Mesodermal cell (in vitro differentiated cells): ENCODE measurements around the gene HPCAL4.

Experiments used
- H3K27ac ChIP-seq: 2 replicates; pipeline ENCODE4 v1.7.0; 2013; ENCODE audit warnings: mild to moderate bottlenecking, low read depth, low read length, moderate library complexity; ENCODE audit not compliant: severe bottlenecking
- H3K36me3 ChIP-seq: 2 replicates; pipeline ENCODE4 v1.7.1; 2013; ENCODE audit warnings: mild to moderate bottlenecking, low read length, moderate library complexity; ENCODE audit not compliant: control insufficient read depth, insufficient read depth
- H3K4me1 ChIP-seq: one replicate; pipeline ENCODE4 v1.7.1; 2013; ENCODE audit warnings: mild to moderate bottlenecking, low read length; ENCODE audit not compliant: insufficient read depth, control insufficient read depth, poor library complexity, severe bottlenecking
- H3K4me3 ChIP-seq: 2 replicates; pipeline ENCODE4 v1.7.0; 2013; ENCODE audit warnings: low read length, control low read depth, mild to moderate bottlenecking; ENCODE audit not compliant: insufficient read depth, poor library complexity, severe bottlenecking; ENCODE audit errors: extremely low read depth
- H3K9me3 ChIP-seq: 2 replicates; pipeline ENCODE4 v1.7.1; 2013; ENCODE audit warnings: mild to moderate bottlenecking, low read length, moderate library complexity; ENCODE audit not compliant: control insufficient read depth
- WGBS, 2 experiments: methylation state at CpG; one replicate each; pipeline ENCODE4 v1.1.5; 2013; ENCODE audit warnings: missing lambda C conversion rate in 2 of 2; ENCODE audit not compliant: insufficient coverage in 2 of 2; 5-methylcytosine and 5-hydroxymethylcytosine counted together

The HPCAL4 gene

DNA sequence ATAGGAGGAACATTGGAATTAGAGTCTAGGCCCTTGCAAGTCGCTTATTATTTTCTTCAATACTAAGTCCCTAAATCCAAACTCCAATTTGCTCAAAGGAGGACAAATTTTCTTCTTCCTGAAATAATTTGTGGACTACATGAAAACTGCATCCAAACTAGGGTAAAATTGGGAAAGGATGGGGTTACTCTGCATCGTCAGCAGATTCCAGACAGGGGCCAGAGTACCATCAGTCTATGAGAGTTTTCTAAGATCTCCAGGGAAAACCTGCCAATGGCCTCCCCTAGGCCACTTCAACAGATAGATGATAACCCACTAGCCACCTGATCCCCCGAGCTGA, 52.3 kb downstream of the HPCAL4 start:
- 43 to 83% methylated on average over 1 to 2 of the region's 3 CpGs for WGBS, 2 experiments
- Histone ChIP-seq H3K4me3 (peak overlapping the region; percentile 31), H3K4me1 (peaks cover 6% of the 10 kb centered on the region), H3K27ac (no peak overlapping the region), H3K9me3 (no peaks in the 10 kb centered on the region), H3K36me3 (no peaks in the 10 kb centered on the region)

DNA sequence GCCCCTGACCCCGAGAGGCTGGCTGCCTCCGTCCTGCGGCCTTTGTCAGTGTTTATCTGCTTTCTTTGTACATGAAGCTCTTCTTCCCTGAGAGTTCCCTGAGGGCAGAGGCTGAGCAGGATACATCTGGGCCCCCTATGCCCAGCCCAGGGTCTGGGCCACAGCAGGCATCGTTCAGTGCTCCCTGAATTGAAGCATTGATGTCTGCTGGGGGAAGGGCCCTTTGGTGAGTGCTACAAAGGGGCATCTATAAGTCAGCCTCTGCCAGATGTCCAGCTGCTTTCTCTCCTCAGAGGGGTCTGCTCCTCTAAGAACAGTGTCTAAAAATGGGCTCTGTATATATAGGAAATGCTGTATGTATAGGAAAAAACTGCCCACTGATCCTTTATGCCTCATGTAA, 53.9 kb downstream of the HPCAL4 start:
- H3K4me3 ChIP-seq = no peak overlapping the region
- H3K36me3 ChIP-seq = no peaks in the 10 kb centered on the region
- H3K9me3 ChIP-seq = no peaks in the 10 kb centered on the region
- H3K4me1 ChIP-seq = no peaks in the 10 kb centered on the region
- peak overlapping the region; percentile 0 for H3K27ac ChIP-seq
- 64 to 69% methylated on average over 4 of the region's 4 CpGs for WGBS, 2 experiments

DNA sequence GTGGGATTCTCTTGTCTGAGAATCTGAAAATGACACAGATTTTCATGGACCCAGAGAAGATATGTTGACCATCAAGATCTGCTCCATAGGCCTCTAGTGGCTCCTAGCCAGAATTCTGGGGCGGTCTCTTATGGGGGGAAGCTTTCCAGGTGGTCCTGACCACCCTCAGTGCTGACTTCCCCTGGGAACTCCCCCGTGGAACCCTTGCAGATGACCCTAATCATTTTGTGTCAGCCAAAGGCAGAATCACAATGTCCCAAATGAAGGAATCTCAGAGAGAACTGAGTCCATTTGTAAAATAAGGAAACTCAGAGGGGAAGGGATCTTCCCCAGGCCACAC, 55.4 kb downstream of the HPCAL4 start:
- no peaks in the 10 kb centered on the region for H3K36me3 ChIP-seq
- H3K9me3 ChIP-seq = no peaks in the 10 kb centered on the region
- no peak overlapping the region for H3K4me3 ChIP-seq
- no peak overlapping the region for H3K27ac ChIP-seq
- H3K4me1 ChIP-seq = no peaks in the 10 kb centered on the region
- WGBS, 2 experiments = 40 to 75% methylated on average over 1 to 2 of the region's 2 CpGs

DNA sequence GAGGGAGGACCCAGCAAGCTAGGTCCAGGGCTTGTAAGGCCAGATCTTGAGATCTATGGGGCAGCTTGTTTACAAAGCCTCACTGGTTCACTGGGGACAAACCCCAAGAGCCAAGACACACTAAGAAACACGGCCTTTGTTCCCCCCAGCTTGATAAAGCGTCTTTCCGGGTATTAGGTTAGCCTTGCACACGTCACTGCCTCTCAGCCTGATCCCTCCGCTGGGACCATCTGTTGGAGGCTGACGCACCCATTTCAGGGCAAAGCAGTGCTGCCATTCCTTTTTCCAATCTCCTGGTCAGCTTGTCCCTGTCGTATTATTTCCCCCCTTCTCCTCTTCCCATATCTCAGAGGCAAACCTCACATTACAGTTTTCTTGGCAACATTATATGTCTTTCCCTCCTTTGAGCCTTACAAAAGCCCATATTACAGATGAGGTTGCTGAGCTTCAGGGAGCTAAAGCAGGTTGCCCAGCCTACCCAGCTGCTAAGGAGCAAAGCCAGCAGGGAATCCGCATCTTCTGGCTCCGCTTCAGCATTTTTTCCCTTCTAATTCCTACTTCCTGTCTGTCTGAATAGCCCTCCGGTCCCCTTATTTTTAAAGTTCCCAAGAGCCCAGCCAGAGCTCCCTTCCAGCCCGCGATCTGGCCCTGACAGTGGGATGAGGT, 55.9 kb downstream of the HPCAL4 start:
- Histone ChIP-seq H3K9me3 (no peaks in the 10 kb centered on the region), H3K4me1 (no peaks in the 10 kb centered on the region), H3K4me3 (no peak overlapping the region), H3K36me3 (no peaks in the 10 kb centered on the region), H3K27ac (no peak overlapping the region)
- WGBS, 2 experiments = 84 to 90% methylated on average over 9 to 12 of the region's 12 CpGs

DNA sequence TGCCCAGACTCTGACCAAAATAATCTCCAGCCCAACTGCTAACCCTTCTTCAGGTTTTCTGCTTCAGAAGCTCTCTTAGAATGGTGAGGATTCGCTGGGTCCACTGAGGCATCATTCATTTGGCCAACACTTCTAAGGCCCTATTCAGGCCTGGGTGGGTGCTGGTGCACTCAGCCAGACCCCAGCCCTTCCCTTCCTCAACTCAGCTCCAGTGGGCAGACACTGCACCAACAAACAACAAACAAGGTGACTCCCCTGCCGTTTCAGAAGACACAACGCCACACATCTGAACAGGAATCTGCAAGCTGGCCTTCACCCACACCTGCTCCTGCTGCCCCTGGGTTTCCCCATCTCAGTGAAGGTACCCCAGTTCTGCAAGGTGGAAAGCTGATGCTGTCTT, 57.8 kb downstream of the HPCAL4 start:
- H3K27ac ChIP-seq = peak overlapping the region; percentile 23
- H3K9me3 ChIP-seq = no peaks in the 10 kb centered on the region
- H3K36me3 ChIP-seq = no peaks in the 10 kb centered on the region
- 83 to 90% methylated on average over 2 to 3 of the region's 3 CpGs for WGBS, 2 experiments
- no peak overlapping the region for H3K4me3 ChIP-seq
- no peaks in the 10 kb centered on the region for H3K4me1 ChIP-seq

DNA sequence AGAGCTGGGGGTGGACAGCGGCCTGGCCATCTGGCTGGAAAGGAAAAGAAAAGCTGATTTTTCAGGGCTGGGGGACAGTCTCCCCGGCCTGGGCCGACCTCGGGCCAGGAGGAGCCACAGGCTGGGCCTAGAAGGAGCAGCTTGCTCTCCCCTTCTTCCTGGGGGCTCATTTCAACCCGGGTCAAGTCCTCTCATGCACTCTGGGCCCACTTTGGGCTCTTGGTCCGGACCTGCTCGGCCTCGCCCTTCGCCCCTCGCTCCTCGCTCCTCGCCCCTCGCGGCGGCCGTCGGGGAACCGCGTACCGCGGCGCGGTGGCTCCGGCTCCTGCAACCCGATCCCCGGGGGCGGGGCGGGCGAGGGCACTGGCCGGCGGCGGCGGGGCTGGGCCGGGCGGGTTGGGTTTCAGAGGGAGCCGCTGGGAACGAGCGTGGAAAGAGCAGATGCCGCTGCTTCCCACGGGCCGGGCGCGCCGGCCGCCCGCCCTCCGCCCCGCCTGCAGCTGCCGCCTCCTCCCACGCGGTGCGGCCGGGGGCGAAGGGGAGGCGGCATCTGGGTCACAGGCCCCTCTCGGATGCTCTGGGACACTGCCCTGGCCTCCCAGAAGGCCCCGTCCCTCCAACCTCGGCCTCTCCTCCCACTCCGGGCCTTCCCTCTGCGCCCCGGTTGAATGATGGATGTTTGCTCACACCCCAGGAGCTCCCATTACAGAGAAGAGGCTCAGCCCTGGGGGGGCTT, 58.4 kb downstream of the HPCAL4 start:
- 10 to 11% methylated on average over 42 to 46 of the region's 61 CpGs for WGBS, 2 experiments
- no peaks in the 10 kb centered on the region for H3K9me3 ChIP-seq
- H3K36me3 ChIP-seq = no peaks in the 10 kb centered on the region
- H3K4me1 ChIP-seq = no peaks in the 10 kb centered on the region
- H3K27ac ChIP-seq = peak overlapping the region; percentile 23
- peak overlapping the region; percentile 5 for H3K4me3 ChIP-seq

DNA sequence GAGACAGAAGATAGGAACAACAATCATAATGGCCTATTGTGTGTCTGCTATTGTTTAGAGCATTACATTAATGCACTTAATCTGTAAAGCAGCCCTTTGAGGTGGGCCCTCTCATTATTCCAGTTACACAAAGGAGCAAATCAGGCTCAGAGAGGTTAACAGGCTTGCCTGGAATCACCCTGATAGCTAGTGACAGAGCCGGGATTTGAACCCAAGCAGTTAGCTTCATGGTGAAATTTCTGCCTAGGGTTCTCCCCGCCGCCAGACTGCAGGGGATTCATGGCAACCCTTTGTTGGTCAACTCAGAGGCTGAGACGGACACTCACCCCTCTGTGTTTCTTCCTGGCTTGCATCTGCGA, 58.9 kb downstream of the HPCAL4 start:
- H3K27ac ChIP-seq = no peak overlapping the region
- no peak overlapping the region for H3K4me3 ChIP-seq
- H3K36me3 ChIP-seq = no peaks in the 10 kb centered on the region
- 86 to 91% methylated on average over 5 of the region's 5 CpGs for WGBS, 2 experiments
- H3K9me3 ChIP-seq = no peaks in the 10 kb centered on the region
- H3K4me1 ChIP-seq = no peaks in the 10 kb centered on the region

DNA sequence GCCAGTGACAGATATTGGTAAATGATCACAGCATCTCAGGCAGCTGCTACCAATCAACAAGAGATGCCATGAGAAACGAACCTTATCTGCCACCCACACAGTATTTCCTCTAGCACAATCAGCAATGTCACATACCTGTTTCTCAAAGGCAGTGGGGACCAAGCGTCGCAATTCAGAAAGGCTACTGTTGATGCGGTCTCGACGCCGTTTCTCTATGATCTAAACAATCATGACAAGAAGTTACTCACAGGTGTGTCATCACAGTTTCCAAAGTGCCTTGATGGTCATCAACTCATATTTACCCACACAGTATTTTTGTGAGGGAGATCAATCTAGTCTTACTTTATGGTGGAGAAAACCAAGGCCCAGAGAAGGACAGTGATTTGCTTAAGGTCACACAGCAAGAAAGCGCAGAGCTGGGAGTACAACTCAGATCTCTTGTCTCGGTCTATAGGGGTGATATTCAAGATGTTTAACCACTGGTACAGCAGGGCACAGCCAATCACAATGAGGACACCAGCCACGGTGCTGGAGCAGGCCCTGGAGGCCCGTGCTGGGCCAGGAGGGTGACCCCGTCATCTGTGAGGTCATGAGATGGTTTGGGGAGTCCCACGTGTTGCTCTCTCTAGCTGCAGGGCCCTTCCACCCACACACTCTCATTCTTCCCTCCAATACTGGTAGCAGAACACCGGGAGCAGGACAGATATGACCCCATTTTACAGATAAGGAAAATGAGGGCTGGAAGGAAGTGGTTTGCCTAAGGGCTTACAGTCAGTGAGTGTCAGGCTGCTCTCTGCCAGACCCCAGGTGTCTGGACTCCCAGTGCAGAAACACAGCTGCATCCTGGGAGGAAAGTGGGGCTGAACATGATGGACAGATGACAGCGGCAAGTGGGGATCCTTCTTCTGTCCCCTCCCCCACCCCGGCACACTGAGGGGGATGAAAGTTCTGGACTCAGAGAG, 59.6 kb downstream of the HPCAL4 start:
- Histone ChIP-seq H3K9me3 (no peaks in the 10 kb centered on the region), H3K27ac (no peak overlapping the region)

DNA sequence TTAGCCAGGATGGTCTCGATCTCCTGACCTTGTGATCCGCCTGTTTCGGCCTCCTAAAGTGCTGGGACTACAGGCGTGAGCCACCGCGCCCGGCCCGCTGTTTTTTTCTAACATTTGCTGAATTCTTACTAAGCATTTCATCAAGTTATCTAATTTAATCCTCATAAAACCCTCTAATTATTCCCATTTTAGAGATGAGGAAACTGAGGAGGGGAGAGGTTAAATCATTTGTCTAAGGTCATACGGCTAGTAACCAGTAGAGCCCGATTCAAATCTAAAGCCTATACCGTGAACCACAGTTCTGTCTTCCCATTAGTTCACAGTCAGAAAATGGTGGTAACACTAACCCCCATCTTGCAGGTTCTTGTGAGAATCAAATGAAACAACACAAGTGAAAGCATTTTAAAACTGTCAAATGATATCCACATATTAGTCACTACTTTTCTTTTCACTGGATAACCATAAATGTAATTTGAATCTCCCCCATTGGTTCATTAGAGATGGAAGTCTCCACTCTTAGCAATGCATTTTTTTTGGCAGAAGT, 62.4 kb downstream of the HPCAL4 start:
- Histone ChIP-seq H3K9me3 (no peaks in the 10 kb centered on the region), H3K4me3 (no peak overlapping the region), H3K4me1 (no peaks in the 10 kb centered on the region), H3K36me3 (no peaks in the 10 kb centered on the region), H3K27ac (no peak overlapping the region)
- WGBS, 2 experiments = 95 to 100% methylated on average over 5 to 10 of the region's 11 CpGs

More for the DNA sequence above, 59.6 kb downstream of the HPCAL4 start:
- Histone ChIP-seq H3K4me3 (no peak overlapping the region), H3K4me1 (no peaks in the 10 kb centered on the region), H3K36me3 (no peaks in the 10 kb centered on the region)
- 84 to 97% methylated on average over 9 to 13 of the region's 16 CpGs for WGBS, 2 experiments
